ENCODE measurements around the gene PDZRN3. TPM values are rescaled to one million over a fixed set of nuclear protein-coding genes. Genes with fewer than 3 reads are reported as not detected.

PDZRN3 gene
- total RNA-seq, 1 donor from 2014 or later = 16.0 TPM

- no peak overlapping the region for H3K4me3 ChIP-seq
- TF ChIP-seq CTCF (IDR thresholded peaks at IDR 0.05) = no peak
- H3K4me1 ChIP-seq = peaks cover 6% of the 10 kb centered on the region
- no peak overlapping the region for H3K27ac ChIP-seq
- no peaks in the 10 kb centered on the region for H3K36me3 ChIP-seq
- intact Hi-C loops (cut with DNase I) = no loop called here
- no peaks in the 10 kb centered on the region for H3K27me3 ChIP-seq (ENCODE audit: low read depth)
- no peaks in the 10 kb centered on the region for H3K9me3 ChIP-seq
- DNase-seq (no peak), ATAC-seq (no peak)
Observed at GRCh38 chr3:73597476-73597875, 27.3 kb downstream of the PDZRN3 start.

- Histone ChIP-seq H3K9me3 (no peaks in the 10 kb centered on the region), H3K27me3 (ENCODE audit: low read depth) (no peaks in the 10 kb centered on the region), H3K4me1 (no peaks in the 10 kb centered on the region), H3K36me3 (no peaks in the 10 kb centered on the region), H3K4me3 (no peak overlapping the region), H3K27ac (no peak overlapping the region)
- no peak for TF ChIP-seq CTCF (IDR thresholded peaks at IDR 0.05)
- no peak for ATAC-seq
- intact Hi-C loops (cut with DNase I) = no loop called here
- no peak for DNase-seq
Observed at GRCh38 chr3:73592154-73593144, 32.3 kb downstream of the PDZRN3 start.

GRCh38 chr3:73591286-73591800 lies 33.4 kb downstream of the PDZRN3 start:
- ATAC-seq = no peak
- Histone ChIP-seq H3K4me3 (no peak overlapping the region), H3K36me3 (no peaks in the 10 kb centered on the region), H3K27me3 (ENCODE audit: low read depth) (no peaks in the 10 kb centered on the region), H3K27ac (no peak overlapping the region), H3K4me1 (no peaks in the 10 kb centered on the region), H3K9me3 (no peaks in the 10 kb centered on the region)
- intact Hi-C loops (cut with DNase I) = no loop called here
- DNase-seq = no peak
- TF ChIP-seq CTCF (IDR thresholded peaks at IDR 0.05) = no peak

- no peak overlapping the region for H3K4me3 ChIP-seq
- H3K36me3 ChIP-seq = no peaks in the 10 kb centered on the region
- intact Hi-C loops (cut with DNase I) = no loop called here
- TF ChIP-seq CTCF (IDR thresholded peaks at IDR 0.05) = no peak
- no peaks in the 10 kb centered on the region for H3K4me1 ChIP-seq
- no peaks in the 10 kb centered on the region for H3K27me3 ChIP-seq (ENCODE audit: low read depth)
- H3K27ac ChIP-seq = no peak overlapping the region
- ATAC-seq (no peak), DNase-seq (no peak)
- H3K9me3 ChIP-seq = no peaks in the 10 kb centered on the region
Observed at GRCh38 chr3:73586628-73587027, 38.1 kb downstream of the PDZRN3 start.

DNA sequence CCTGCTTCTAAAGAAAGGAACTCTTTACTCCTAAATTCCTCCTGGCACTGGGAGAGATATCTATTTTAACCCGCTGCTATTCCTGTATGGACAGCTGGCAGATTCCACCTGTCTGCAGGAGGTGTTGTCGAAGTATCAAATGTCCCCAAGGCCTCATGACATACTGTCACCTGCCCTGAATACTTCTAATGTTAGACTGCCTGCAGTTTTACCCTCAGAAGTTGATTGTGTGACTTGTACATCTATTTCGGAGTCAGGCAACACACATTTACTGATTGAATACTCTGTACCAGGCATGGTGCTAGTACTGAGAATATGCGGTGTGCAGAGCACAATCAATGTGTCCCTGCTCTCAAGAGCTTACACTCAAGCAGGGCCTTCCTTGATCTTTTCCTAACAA lies 38.6 kb downstream of the PDZRN3 start:
- intact Hi-C loops (cut with DNase I) = no loop called here
- H3K27ac ChIP-seq = no peak overlapping the region
- ATAC-seq = no peak
- TF ChIP-seq CTCF (IDR thresholded peaks at IDR 0.05) = no peak
- no peaks in the 10 kb centered on the region for H3K4me1 ChIP-seq
- H3K36me3 ChIP-seq = no peaks in the 10 kb centered on the region
- no peak for DNase-seq
- H3K27me3 ChIP-seq (ENCODE audit: low read depth) = no peaks in the 10 kb centered on the region
- no peaks in the 10 kb centered on the region for H3K9me3 ChIP-seq
- H3K4me3 ChIP-seq = no peak overlapping the region
